HL-60 (cell line): ENCODE measurements around the gene BLOC1S5.

Experiments
- CTCF ChIP-seq: IDR thresholded peaks from one replicate; pipeline ENCODE4 v1.5.1; 2011; ENCODE audit warnings: low read length, control low read depth, inconsistent platforms; ENCODE audit not compliant: insufficient read depth
- GABPA ChIP-seq: IDR thresholded peaks from 2 replicates; pipeline ENCODE4 v1.6.1; 2012; ENCODE audit warnings: low read depth
- POLR2AphosphoS5 ChIP-seq: IDR thresholded peaks from 2 replicates; pipeline ENCODE4 v1.6.1; 2012; ENCODE audit warnings: low read depth
- SPI1 ChIP-seq: IDR thresholded peaks from 2 replicates; pipeline ENCODE4 v1.6.1; 2012; ENCODE audit warnings: low read depth, mild to moderate bottlenecking, borderline replicate concordance

GRCh38 chr6:8025191-8025590 is 39.0 kb downstream of the BLOC1S5 start:
- TF ChIP-seq GABPA (no peak), SPI1 (no peak), POLR2AphosphoS5 (no peak), CTCF (no peak)
